Measurements from ENCODE around the gene ITGB1BP2.
"Not testable (repeated sequence)": the region's sequence is repeated elsewhere in the genome, so short reads cannot be mapped to it uniquely, and the experiment has no call there.

ITGB1BP2 gene

DNA sequence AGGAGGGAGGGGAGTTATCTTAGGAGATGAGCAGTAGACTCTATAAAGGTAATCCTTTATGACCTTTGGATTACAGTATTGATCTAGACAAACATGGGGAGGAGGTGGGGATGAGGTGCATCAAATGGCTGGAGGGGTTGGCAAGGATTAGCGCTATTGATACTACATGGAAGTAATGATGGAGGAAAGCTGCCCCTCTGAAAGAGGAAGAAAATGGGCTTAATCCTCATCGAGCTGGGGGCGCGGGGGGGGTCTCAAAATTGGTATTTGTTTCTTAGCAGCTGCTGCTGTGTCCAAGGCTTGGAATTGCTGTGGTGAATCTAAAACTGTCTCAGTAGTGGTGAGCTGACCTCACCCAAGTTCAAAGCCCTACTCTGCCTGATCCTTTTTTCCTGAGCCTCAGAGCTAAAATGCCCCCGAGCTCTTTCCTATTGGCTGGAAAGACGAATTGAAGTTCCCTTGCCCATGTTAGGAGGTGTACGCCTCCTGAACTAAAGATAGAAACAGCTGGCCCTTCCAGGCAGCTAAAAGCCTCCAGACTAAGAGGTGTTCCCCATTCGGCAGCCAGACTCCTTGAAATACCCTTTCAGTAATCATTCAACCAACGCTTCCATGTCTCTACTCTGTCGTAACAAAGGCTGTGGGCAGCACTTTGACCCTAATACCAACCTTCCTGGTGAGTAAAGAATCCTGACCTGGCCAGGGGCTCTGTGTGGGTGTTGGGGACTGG, at the start of gene ITGB1BP2:
ITGB1BP2 (plus strand) TSS at position 556 of the 730 bp plus-strand sequence; CDS start at position 613, 57 bp downstream.
- no peak within 1 kb of the TSS for H3K27ac ChIP-seq
- TF ChIP-seq CTCF (conservative IDR thresholded peaks at IDR 0.05), result no peak

GRCh38 chrX:71252221-71252620, 49.3 kb upstream of the ITGB1BP2 start:
- no peak for TF ChIP-seq CTCF (conservative IDR thresholded peaks at IDR 0.05)

DNA sequence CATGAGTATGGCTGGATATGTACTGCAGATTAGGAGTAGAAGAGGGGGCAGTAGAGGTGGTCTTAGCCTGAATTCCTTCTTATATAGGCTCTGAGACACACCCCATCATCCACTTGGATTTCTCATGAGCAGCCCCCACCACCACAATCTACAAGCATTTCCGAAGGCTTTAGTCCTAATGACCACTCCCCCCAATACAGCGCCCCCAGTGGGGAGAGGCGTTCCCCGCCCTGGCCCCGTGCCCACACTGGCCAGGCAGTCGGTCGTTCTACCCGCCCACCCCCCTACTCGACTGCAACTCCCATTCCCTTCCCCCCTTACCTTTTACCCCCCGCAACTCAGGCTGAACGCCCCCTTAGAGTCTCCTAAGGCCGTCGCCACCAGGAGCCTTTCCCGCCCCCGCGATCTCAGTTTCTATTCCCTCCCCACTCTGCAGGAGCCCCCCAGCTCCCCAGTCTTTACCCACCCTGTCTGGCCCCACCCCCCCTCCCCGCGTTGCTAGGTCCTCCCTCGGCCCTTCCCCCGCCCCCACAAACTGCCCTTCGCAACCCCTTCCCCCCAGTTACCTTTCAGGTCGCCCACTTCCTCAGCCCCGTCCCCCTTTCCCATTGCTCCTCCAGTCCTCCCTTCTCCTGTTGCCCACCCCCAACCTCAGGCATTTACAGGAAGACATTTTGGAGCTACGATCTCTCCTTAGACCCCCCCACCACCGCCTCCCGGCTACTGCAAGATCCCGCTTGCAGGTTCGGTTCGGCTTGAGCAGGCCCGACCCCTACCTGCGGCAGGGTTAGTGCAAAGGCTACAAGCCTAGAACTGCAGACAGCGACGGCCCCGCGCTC, 48.1 kb upstream of the ITGB1BP2 start:
- H3K27ac ChIP-seq, result peak overlapping the region; percentile 80
- TF ChIP-seq CTCF (conservative IDR thresholded peaks at IDR 0.05), result peak; percentile 64

More at GRCh38 chrX:71252221-71252620, 49.3 kb upstream of the ITGB1BP2 start:
- H3K27ac ChIP-seq, result no peak overlapping the region; the same call in 1 of the 2 replicates

GRCh38 chrX:71254092-71254963, 47.2 kb upstream of the ITGB1BP2 start, which contains the start of gene ZMYM3:
Gene ZMYM3 (minus strand): TSS chrX:71254140. CDS start chrX:71253255, 885 bp downstream.
- H3K27ac ChIP-seq, result peak within 1 kb of the TSS; percentile 80

GRCh38 chrX:71256051-71256450, 45.5 kb upstream of the ITGB1BP2 start:
- TF ChIP-seq CTCF (conservative IDR thresholded peaks at IDR 0.05), result no peak
- H3K27ac ChIP-seq, result peak overlapping the region; percentile 80

More at GRCh38 chrX:71254092-71254963, 47.2 kb upstream of the ITGB1BP2 start, which contains the start of gene ZMYM3:
- TF ChIP-seq CTCF (conservative IDR thresholded peaks at IDR 0.05), result no peak

DNA sequence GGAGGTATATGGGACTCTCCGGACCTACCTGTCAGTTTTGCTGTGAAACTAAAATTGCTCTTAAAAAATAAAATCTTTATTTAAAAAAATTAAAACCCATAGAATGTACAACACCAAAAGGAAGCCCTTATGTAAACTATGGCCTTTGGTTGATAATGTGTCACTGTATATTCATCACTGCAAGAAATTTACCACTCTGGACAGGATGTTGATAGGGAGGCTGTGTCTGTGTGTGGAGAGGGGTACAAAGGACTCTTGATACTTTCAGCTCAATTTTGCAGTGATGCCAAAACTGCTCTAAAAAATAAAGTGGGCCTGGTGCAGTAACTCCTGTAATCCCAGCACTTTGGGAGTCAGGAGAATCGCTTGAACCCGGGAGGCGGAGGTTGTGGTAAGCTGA, 44.7 kb upstream of the ITGB1BP2 start:
- TF ChIP-seq CTCF (conservative IDR thresholded peaks at IDR 0.05), result no peak
- no peak overlapping the region for H3K27ac ChIP-seq

- H3K27ac ChIP-seq, result not testable (repeated sequence)
Measured at GRCh38 chrX:71268624-71269023, 32.9 kb upstream of the ITGB1BP2 start.
